HG02642 (cell line): ENCODE measurements around the gene SCARB1.

Experiments used
- ATAC-seq: cut with Tn5 transposase; IDR thresholded peaks from one replicate; pipeline ENCODE4 v1.9.1; 2021; ENCODE audit warnings: mild to moderate bottlenecking; ENCODE audit not compliant: unreplicated experiment, poor library complexity

The SCARB1 gene

DNA sequence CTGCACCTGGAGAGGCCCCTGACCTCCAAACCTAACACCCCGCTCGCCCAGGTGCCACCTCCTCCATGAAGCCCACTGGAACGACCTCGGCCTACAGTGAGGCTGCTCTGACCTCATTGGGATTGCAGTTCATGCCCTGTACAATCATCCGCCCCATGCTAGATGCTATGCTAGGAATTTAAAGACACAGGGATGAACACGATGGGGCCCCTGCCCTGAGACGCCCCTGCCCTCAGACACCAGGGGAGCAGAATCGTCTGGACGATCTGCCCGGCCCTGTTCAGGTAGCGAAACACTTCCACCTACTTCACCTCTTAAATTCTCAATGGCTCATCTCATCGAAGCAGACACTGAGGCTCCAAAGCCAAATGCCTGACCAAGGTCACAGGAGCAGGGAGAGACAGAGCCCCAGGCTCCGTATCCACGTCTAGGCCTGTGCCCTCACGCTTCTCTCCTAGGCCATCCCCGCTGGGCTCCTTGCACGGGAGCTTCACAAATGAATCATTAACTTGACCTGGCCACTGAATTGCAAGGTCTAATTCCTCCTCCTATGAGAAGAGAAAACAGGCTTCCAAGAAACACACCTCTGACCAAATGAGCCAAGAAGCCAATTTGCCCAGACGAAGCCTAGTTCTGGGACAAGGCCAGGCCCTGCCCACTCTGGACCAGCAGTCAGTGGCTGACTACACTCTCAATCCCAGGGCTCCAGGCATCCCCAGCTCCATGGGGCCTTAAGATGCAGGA lies 35.2 kb downstream of the SCARB1 start:
- ATAC-seq = no peak

DNA sequence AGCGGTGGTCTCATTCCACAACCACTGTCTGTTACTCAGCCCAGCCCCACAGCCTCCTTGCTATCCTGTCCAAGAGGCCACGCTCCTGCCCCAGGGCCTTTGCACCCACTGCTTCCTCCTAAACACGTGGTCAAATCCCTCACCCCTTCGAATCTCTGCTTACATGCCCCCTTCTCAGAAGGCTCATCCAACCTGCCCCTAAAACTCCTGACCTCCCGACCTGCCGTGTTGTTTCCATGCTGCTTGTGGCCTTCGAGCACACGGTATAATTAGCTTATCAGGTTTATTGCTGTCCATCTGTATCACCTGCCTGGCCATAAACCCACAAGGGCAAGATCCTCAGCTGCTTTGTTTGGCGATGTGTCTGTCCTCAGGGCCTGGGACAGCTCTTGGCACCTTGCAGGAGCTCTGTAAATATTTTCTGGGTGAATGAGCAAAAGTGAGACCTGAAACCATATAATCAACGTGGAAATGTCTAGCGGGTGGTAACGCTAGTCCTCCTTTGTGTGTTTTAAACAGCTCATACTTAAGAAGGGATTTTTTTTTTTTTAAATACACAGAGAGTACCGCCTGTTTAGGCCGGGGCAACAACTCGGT lies 36.0 kb downstream of the SCARB1 start:
- peak; percentile 70 for ATAC-seq

DNA sequence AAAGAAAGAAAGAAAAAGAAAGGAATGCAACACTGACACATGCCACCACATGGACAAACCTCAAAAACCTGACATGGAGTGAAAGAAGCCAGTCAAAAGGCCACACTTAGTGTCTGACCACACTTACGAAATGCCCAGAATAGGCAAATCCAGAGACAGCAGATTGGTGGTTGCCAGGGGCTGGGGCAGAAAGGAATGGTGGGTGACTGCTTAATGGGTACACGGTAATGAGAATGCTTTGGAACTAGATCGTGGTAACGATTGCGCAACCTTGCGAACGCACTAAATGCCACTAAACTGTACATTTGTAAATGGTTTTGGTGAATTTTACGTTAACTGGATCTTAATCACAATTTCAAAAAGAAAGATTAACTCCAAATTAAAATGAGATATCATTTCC lies 39.5 kb downstream of the SCARB1 start:
- no peak for ATAC-seq

DNA sequence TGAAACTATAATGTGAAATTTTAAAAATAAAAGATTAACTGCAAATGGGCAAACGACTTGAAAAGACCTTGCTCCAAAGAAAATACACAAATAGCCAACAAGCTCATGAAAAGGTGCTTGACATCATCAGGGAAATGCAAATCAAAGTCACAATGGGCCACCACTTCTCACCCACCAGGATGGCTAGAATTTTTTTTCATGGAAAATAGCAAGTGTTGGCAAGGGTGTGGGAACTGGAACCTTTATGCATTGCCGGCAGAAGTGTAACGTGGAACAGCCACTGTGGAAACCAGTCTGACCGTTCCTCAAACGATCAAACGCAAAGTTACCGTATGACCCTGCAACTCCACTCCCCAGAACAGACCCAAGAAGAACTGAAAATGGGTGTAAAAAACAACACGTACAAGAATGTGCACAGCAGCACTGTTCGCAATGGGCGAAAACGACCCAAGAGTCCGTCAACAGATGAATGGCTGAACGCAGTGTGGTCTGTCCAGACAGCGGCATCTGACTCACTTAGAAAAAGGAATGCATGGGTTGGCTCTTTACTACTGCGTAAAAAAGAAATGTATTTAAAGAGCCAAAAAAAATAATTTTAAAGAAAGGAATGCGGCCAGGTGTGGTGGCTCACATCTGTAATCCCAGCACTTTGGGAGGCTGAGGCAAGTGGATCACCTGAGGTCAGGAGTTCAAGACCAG lies 40.2 kb downstream of the SCARB1 start:
- ATAC-seq = no peak

DNA sequence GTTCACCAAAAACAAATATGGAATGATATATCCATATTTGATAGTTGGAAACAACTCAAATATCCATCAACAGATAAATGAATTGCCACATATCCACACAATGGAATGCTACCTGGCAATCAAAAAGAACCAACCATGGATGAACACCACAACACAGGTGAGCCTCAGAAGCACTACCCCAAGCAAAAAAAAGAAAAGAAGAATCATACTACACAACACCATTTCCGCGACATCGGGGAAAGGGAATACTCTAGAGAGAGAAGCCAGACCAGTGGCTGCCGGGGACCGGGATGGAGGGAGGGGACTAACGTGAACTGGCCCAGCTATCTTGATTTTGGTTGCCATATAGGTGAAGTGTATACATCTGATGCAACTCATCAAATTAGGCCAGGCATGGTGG lies 41.4 kb downstream of the SCARB1 start:
- no peak for ATAC-seq

DNA sequence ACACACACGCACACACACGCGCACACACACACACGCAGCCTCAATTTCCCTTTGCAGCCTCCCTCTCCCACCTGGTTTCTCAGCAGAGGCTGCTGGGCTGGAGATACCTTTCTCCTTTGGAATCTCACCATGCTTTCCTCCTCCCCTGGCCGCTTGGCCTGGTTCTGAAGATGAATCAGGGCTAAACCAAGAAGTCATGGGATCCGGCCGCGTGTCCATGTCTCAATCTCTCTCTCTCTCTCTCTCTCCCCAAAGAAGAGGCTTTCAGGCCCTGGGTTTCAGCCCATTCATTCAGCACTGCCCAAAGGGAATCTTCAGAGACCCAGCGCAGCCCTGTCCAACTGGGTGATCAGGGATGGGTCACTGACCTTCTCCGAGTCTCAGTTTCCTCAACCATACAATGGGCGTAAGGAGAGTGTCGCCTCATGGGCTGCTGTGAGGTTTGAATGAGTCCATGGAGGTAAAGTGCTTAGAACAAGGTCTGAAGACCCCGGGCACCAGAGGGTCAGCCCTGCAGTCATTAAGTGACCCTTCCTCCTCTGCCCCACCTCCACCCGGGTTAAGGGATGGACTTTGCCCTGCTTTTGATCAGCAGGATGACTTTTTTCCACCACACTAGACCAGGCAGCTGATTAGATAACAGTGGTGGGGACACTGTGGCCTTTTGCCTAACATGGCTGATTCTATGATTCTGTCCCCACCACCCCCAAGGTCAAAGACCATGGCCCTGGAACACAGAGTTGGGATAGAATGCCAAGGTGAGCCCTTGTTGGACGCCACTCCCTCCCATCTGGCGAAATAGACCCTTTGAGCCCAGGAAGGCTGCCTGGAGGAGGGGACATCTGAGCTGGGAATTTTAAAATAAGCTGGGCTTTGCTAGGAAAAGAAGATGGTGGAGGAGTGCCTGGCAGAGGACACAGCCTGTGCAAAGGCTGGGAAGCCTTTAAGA lies 42.1 kb downstream of the SCARB1 start:
- no peak for ATAC-seq

GRCh38 chr12:124820199-124820598 lies 43.5 kb downstream of the SCARB1 start:
- no peak for ATAC-seq

DNA sequence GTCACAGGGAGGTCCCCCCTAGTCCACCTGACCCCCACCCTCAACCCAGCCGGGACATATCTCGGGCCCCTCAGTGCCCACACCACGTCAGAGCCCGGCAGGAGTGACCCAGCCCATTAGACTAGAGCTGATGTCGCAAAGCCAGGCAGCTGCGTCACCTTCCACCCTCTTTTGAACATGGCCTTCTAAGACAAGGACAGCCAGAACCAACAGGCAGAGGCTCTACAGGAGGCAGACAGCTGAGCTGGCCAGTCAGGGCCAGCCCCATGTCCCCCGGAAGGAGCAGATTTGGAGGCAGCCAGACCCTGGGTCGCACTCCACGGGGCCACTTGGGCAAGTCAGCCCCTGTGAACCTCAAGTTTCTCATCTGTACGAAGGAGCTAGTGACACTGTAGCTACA lies 44.1 kb downstream of the SCARB1 start:
- no peak for ATAC-seq

- ATAC-seq = no peak
Measured at GRCh38 chr12:124819080-124819479, 44.6 kb downstream of the SCARB1 start.

- ATAC-seq = no peak
Measured at GRCh38 chr12:124817076-124818000, 46.3 kb downstream of the SCARB1 start.

- ATAC-seq = no peak
Measured at GRCh38 chr12:124816295-124816854, 47.3 kb downstream of the SCARB1 start.

- ATAC-seq = no peak
Measured at GRCh38 chr12:124814741-124815613, 48.7 kb downstream of the SCARB1 start.

DNA sequence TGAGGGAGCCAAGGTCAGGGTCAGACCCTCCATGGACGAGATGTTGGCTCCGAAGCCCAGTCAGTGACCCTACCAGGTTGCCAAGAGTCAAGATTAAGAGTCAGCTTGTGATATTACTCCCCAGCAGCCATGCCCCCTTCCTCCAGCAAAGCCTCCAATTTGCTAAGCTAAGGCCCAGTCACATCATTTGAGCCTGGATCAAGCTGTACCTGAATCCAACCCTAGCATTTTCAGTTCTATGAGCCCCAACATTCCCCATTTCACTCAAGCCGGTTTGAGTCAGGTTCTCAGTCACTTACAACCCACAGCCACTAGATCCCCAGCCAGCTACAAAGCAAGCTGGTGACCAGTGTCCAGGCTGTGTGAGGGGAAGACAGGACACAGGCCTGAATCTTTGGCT lies 49.9 kb downstream of the SCARB1 start:
- no peak for ATAC-seq

GRCh38 chr12:124812979-124813378 lies 50.7 kb downstream of the SCARB1 start:
- no peak for ATAC-seq

DNA sequence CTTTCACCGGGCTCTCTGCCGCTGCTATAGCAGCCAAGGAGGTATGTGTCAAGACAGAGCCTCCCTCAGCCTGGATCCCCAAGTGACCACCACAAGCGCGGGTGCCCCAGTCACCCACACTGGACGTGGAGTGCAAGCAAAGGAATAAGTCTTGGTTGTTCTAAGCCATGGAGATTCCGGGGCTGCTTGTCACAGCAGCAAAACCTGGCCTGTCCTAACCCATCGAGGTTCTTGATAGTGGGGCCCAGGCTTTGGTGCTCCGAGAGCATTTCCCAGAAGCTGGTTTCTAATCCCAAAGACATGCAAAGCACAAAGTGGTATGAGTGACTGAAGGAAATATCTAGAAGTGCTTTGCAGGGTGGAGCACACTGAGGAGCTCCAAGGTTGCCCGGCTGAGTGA lies 51.3 kb downstream of the SCARB1 start:
- ATAC-seq = no peak

DNA sequence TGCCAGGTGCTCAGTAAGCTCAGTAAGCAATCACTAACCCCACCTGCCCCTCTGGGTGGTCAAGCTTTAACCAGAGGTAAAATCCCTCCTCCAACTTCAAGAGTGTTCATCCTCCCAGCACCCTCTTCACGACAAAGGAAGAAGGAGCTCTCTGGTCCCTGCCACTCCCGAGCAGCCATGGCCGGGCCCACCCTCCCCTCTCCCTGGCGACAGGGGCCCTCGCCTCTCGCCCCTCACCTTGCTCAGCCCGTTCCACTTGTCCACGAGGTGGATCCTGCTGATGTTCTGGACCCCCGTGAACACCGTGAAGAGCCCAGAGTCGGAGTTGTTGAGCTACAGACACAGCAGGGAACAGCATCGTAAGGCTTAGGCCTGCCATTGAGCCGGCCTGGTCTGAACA lies 52.0 kb downstream of the SCARB1 start:
- ATAC-seq = no peak

- no peak for ATAC-seq
Measured at GRCh38 chr12:124809878-124810277, 53.8 kb downstream of the SCARB1 start.

GRCh38 chr12:124809391-124809790 lies 54.3 kb downstream of the SCARB1 start:
- ATAC-seq = no peak
